ENCODE measurements around the gene XYLT2. TPM values are rescaled to one million over a fixed set of nuclear protein-coding genes. Genes with fewer than 3 reads are reported as not detected.

The XYLT2 gene
- total and polyA plus RNA-seq, 10 of the 15 experiments (the other 5 are each of a cell fraction or from before 2014, with no cell fraction given), result 0.82 to 20.6 (median 13.0) TPM

GRCh38 chr17:50323060-50323459 is 22.9 kb upstream of the XYLT2 start (continued):
- no peak for TF ChIP-seq HDGF (IDR thresholded peaks at IDR 0.05)
- no peak for TF ChIP-seq BCL3 (IDR thresholded peaks at IDR 0.05; ENCODE audit: borderline replicate concordance, insufficient read depth, low read depth, low read length, poor library complexity, severe bottlenecking)
- no peak for TF ChIP-seq ZBTB11 (CRISPR knock-in tag; IDR thresholded peaks at IDR 0.05)
- TF ChIP-seq EGR1 (IDR thresholded peaks at IDR 0.05; ENCODE audit: borderline replicate concordance in 1 of 2, low read depth in 2 of 2, low read length in 2 of 2), result no peak

GRCh38 chr17:50325906-50326305 is 20.0 kb upstream of the XYLT2 start:
- no peaks in the 10 kb centered on the region for H3K36me3 ChIP-seq (ENCODE audit: control insufficient read depth in 2 of 2, insufficient read depth in 2 of 2, low read length in 1 of 2)
- 40% methylated on average over 4 of the region's 4 CpGs for WGBS (ENCODE audit: insufficient coverage, insufficient replicate concordance, low lambda C conversion rate, missing lambda C conversion rate)
- SMC1A ChIA-PET (ENCODE audit: uncharacterized antibody, unreplicated experiment), result interaction anchor here (0.8 to 3.2 kb wide), 2 partner anchors 14 to 28 kb away, joined by 3 to 12 read pairs; no protein-coding TSS in a partner anchor
- no TSS peak for BruUV-seq (replicated peaks)
- H2AFZ ChIP-seq (ENCODE audit: control insufficient read depth, low read depth, low read length), result no peak overlapping the region
- in situ Hi-C loops (cut with MboI), result no loop called here
- no peaks in the 10 kb centered on the region for H3K79me2 ChIP-seq (ENCODE audit: control insufficient read depth, insufficient read depth, low read length)
- no peaks in the 10 kb centered on the region for H3K27me3 ChIP-seq (replicated peaks in 1 of 2; ENCODE audit: control insufficient read depth in 2 of 2, insufficient read depth in 2 of 2, low read length in 1 of 2)
- no peak overlapping the region for H3K9ac ChIP-seq (ENCODE audit: control insufficient read depth, insufficient read depth, low read length)
- H3K4me1 ChIP-seq (ENCODE audit: control insufficient read depth, insufficient read depth, low read length), result peaks cover 3% of the 10 kb centered on the region
- intact Hi-C loops (cut with micrococcal nuclease; ENCODE audit: unreplicated experiment), result no loop called here
- TF ChIP-seq REST (IDR thresholded peaks at IDR 0.05; ENCODE audit: low read depth, low read length) (no peak), ZNF24 (IDR thresholded peaks at IDR 0.05) (no peak), PAX5 (IDR thresholded peaks at IDR 0.05; ENCODE audit: borderline replicate concordance, low read depth, low read length) (no peak), CREB1 (IDR thresholded peaks at IDR 0.05; ENCODE audit: low read depth) (no peak)
- TF ChIP-seq, protein P1, sequence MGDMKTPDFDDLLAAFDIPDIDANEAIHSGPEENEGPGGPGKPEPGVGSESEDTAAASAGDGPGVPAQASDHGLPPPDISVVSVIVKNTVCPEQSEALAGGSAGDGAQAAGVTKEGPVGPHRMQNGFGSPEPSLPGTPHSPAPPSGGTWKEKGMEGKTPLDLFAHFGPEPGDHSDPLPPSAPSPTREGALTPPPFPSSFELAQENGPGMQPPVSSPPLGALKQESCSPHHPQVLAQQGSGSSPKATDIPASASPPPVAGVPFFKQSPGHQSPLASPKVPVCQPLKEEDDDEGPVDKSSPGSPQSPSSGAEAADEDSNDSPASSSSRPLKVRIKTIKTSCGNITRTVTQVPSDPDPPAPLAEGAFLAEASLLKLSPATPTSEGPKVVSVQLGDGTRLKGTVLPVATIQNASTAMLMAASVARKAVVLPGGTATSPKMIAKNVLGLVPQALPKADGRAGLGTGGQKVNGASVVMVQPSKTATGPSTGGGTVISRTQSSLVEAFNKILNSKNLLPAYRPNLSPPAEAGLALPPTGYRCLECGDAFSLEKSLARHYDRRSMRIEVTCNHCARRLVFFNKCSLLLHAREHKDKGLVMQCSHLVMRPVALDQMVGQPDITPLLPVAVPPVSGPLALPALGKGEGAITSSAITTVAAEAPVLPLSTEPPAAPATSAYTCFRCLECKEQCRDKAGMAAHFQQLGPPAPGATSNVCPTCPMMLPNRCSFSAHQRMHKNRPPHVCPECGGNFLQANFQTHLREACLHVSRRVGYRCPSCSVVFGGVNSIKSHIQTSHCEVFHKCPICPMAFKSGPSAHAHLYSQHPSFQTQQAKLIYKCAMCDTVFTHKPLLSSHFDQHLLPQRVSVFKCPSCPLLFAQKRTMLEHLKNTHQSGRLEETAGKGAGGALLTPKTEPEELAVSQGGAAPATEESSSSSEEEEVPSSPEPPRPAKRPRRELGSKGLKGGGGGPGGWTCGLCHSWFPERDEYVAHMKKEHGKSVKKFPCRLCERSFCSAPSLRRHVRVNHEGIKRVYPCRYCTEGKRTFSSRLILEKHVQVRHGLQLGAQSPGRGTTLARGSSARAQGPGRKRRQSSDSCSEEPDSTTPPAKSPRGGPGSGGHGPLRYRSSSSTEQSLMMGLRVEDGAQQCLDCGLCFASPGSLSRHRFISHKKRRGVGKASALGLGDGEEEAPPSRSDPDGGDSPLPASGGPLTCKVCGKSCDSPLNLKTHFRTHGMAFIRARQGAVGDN (IDR thresholded peaks at IDR 0.05), result no peak
- no peak for ATAC-seq
- H3K4me3 ChIP-seq, result no peak overlapping the region
- no peak for FAIRE-seq
- H3K27ac ChIP-seq (ENCODE audit: control insufficient read depth, insufficient read depth), result no peak overlapping the region
- RAD21 ChIA-PET (ENCODE audit: unreplicated experiment), result interaction anchor here (0.6 kb wide), 1 partner anchor 133 kb away, joined by 4 read pairs; no protein-coding TSS in a partner anchor
- CTCF ChIA-PET, result no interaction called here
- H3K4me2 ChIP-seq (ENCODE audit: control insufficient read depth, insufficient read depth), result no peak overlapping the region
- POLR2A ChIA-PET, result interaction anchor here (0.6 to 1.5 kb wide), 6 partner anchors 13 to 162 kb away, joined by 3 to 9 read pairs (median 4); partner anchors contain the start of gene XYLT2
- no peaks in the 10 kb centered on the region for H3K9me3 ChIP-seq (replicated peaks; ENCODE audit: control insufficient read depth, insufficient read depth, low read length)
- no peaks in the 10 kb centered on the region for H4K20me1 ChIP-seq (ENCODE audit: control insufficient read depth, insufficient read depth)
- DNase-seq (ENCODE audit: low read depth, low spot score), result no peak

Measured in GM12878 (cell line).